Peyer's patch (tissue), 4 donors: ENCODE results near the gene HS3ST5.

Experiments used
- CTCF ChIP-seq, 6 experiments: fragments of 450-650 bp in 4 of 6; fragments of 200-600 bp in 2 of 6; sonication (generic) in 1 of 6; IDR thresholded peaks; one replicate each; pipeline ENCODE4 v1.5.1; 2017 to 2019; ENCODE audit warnings: antibody characterized with exemption in 6 of 6, mild to moderate bottlenecking in 3 of 6, moderate library complexity in 1 of 6
- POLR2A ChIP-seq, 2 donors: fragments of 450-650 bp; IDR thresholded peaks; one replicate each; pipeline ENCODE4 v1.5.1; 2017; ENCODE audit warnings: antibody characterized with exemption in 2 of 2, mild to moderate bottlenecking in 2 of 2, moderate library complexity in 2 of 2

DNA sequence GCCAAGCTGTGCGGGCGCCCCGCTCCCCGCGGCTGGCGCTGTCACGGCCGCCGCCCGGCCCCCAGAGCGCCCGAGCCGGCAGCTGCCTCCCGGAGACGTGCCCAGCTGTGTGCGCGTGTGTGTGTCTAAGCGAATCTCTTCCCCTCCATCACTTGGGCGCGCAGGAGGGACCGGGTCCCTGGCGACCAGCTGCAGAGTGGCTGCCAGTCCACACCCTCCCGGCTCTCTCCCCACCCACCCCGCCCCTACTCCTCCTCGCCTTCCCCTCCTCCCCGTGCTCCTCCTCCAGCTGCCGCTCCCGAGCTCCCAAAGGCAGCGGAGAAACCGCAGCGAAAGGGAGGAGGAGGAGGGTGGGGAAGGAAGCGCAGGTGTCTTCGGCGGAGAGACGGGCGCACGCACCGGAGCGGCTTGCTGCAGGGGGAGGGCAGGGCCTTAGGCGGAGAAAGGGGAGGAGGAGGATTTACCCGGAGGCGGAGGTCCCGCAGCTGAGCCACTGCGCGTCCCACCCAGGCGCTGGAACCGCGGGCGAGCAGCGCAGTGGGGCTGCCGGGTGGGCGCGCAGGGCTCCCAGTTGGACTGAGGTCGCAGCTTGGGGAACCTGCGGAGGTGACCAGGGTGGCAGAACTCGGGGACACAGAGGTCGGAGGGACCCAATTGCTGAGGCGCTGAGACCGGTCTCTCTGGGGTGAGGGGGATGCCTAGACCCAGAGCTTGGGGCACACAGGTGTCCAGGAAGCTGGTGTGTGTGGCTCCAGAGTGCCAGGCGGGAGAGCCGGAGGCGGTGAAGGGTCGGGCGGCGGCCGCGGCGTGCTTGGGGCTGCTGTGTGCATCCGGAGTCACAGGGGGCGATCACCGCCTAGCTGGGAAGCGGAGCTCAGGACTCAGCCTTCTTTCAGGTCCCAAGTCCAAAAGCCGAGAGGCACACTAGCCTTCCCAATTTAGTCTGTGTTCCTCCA is at the start of gene HS3ST5:
- TF ChIP-seq CTCF (IDR thresholded peaks at IDR 0.05) = no peak
- TF ChIP-seq POLR2A (IDR thresholded peaks at IDR 0.05) = no peak
